HG02938 (cell line): Measurements from ENCODE around the gene PRF1.
"Not testable (repeated sequence)": the region's sequence is repeated elsewhere in the genome, so short reads cannot be mapped to it uniquely, and the experiment has no call there.

Experiments used
- ATAC-seq: cut with Tn5 transposase; IDR thresholded peaks from one replicate; pipeline ENCODE4 v1.9.1; 2021; ENCODE audit warnings: mild to moderate bottlenecking, moderate library complexity; ENCODE audit not compliant: unreplicated experiment

The PRF1 gene

GRCh38 chr10:70618663-70619062, 16.1 kb upstream of the PRF1 start:
- ATAC-seq = no peak

DNA sequence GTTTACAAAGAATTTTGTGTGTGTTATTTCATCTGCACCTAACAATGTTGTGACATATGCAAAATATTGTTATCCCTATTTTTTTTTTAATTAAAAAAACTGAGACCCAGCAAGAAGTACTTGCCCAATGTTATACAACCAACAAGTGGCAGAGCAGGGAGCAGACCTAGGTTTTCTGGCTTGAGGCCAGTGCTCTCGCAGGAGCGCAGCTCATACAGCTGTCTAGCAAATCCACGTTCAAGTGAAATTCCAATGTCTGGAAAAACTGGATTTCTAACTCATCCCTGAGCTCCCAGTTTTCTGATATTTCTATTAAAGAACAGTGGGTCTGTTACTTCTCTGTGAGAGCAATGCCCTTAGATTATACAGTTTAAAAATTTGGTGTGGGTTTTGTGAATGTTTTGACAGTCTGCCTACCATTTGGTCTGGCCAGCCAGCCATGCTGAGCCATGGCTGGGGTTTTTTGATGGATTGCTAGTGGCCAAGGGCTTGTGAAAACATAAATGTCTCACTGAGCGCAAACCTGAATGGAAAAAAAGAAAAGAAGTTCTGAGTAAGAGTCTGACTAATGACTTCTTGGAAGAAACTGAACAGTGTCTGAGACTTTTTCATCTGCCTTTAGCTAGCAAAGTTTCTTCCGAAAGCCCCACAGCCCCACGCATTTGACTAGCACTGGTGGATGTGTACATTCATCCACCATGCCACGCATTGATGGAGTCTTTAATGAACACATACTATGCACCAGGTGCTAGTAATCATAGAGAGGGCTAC, 15.4 kb upstream of the PRF1 start:
- ATAC-seq = no peak

DNA sequence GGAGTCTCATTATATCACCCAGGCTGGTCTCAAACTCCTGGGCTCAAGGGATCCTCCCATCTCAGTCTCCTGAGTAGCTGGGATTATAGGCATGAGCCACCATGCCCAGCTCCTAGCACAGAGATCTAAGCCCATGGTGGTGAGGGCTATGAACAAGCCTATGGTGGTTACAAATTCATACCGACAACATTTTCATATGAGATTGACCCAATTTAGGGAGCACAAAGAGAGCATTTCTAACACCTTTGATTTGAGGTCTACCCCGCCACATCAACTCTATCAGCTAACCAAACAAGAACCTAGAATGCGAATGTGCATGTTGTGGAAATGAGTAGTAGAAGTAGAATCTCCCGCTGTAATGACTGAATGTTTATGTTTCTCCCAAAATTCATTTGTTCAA, 14.2 kb upstream of the PRF1 start:
- no peak for ATAC-seq

DNA sequence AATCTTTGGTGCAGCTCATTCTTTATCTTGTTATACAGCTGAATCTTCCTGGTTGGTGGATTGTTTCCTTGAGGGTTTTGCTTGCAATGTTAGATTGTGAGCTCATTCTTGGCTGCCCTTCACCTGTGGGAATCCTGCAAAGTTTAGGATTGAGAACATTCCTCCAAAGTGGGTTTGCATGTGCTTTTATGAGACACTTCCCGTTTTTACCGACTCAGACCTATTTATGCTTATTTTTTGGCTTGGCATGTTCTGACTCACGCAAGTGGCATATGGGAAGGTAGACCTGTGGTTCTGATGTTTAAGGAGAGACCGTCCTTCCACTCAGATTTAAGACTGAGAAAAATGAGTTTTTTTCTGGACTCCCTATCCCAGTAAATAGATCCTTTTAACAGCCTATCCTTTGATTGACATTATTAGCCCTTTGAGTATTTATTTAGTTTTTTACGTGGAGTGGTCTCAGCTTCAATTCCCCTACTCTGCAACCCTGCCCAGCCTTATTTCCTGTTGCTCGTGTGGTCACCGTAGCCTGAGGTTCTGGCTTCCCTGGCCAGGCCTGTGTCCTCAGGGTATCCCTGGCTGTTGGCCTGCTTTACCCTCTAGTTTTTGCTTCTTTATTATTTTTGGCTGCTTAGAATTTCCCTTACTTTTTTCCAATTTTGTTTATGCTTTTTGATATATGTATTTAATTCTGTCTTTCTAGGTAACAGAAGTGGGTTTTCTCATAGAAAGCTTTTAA, 13.4 kb upstream of the PRF1 start:
- ATAC-seq = no peak

DNA sequence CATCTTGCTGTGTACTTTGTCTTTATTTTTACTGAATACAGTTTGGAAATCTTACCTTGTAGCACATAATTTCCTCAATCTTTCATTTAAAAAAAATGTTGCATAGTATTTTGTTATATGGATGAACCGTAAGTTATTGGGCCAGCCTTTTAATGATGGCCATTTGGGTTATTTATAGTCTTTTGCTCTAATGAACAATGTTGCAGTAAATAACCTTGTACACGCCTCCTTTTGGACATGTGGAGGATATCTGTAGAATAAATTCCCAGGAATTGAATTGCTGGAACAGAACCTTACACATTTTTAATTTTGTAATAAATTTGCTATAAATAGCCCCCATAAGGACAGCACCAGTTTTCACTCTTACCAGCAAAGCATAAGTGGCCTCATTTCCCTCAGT, 12.7 kb upstream of the PRF1 start:
- ATAC-seq = no peak

GRCh38 chr10:70614364-70614763, 11.8 kb upstream of the PRF1 start:
- ATAC-seq = not testable (repeated sequence)

GRCh38 chr10:70613941-70614340, 11.4 kb upstream of the PRF1 start:
- ATAC-seq = no peak

DNA sequence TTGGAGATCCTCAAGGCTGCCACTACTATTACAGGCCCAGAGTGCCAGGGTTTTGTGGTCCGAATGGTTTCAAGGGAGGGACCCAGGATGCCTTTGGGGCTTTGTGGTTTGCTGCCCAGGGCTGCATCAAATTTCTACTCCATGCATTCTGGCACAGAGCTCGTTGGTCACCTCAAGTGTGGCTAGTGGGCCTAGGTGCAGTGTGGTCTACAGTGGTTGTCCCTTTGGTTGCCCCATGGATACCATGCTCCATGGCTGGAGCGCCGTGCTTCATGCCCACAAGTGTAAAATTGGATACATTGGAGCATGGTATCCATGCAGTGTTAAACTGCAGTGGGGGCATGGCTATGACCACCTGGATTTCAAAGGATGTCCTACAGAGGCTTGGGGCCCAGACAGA, 5.4 kb upstream of the PRF1 start:
- ATAC-seq = no peak

- ATAC-seq = no peak
Observed at GRCh38 chr10:70605161-70605560, 2.6 kb upstream of the PRF1 start.

- ATAC-seq = no peak
Observed at GRCh38 chr10:70604106-70604505, 1.6 kb upstream of the PRF1 start.

- no peak for ATAC-seq
Observed at GRCh38 chr10:70603449-70603801, 884 bp upstream of the PRF1 start.

- no peak for ATAC-seq
Observed at GRCh38 chr10:70601746-70602145, 795 bp downstream of the PRF1 start.

DNA sequence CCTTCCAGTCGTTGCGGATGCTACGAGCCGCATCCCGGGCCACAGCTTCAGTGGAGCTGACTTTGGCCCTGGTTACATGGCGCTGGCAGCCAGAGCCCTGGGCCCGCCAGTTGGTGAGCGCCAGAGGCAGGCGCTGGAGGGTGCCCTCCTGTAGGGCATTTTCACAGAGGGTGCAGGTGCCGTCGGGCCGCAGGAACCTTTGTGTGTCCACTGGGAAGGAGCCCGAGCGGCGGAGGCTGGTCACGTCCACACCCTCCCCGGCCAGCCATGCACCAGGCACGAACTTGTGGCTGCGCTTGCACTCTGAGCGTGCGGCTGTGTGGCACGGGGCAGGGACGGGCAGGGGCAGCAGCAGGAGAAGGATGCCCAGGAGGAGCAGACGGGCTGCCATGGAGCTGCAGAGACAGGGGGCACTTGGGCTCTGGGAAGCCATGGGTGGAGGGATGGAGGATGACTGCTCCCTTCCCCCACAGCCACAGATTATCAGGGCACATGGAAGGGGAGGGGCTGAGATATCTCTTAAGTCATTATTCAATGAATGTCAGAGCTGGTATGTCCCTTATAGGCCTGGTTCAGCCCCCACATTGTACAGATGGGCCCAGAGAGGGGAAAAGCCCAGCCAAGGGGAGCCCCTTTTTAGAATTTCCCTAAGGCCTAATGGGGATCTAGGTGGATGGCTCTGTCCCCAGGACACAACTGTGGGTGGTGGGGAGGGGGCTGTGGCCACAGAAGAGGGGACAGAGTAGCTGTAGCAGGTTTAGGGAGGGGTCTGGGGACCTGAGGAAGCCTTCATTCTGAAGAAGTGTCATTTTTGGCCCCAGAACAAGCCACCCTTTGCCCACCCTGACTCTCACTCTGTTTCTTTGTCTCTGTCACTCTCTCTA, 1.8 kb downstream of the PRF1 start:
- ATAC-seq = no peak

GRCh38 chr10:70599791-70600190, 2.8 kb downstream of the PRF1 start:
- no peak for ATAC-seq

- ATAC-seq = no peak
Observed at GRCh38 chr10:70599319-70599718, 3.2 kb downstream of the PRF1 start.

GRCh38 chr10:70598857-70599295, 3.7 kb downstream of the PRF1 start:
- no peak for ATAC-seq

DNA sequence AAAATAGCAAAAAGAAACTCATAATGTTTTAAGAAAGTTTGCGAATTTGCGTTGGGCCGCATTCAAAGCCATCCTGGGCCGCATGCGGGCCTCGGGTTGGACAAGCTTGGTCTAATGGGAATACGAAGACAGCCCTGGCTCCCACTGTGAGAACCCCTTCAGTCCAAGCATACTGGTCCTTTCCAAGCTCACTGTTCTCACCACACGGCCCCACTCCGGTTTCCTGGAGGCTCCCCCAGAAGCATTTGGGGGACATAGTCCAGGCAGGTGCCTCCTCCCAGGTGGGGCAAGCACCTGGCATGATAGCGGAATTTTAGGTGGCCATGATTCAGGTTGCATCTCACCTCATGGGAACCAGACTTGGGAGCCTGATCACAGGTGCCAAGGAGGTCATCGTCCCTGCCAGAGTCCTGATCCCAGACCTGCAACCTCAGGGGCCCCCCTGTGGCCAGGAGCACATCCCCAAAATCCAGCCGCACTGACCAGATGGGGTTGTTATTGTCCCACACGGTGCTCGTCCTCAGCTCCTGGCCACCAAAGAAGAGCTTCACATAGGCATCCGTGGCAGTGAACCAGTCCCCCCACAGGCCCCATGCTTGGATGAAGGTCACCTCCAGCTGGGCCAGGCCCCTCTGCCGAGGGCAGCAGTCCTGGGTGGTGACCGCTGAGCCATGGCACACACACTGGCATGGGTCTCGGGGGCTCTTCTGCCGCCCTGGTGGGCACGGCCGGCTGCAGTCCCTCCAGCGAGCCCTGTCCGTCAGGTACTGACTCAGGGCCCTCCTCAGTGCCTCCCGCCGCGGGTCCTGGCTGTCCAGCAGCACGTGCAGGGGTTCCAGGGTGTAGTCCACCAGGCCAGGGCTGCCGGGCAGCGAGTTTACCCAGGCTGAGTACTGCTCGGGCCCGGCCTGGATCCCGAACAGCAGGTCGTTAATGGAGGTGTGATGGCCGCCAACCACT, 4.4 kb downstream of the PRF1 start:
- ATAC-seq = no peak

- ATAC-seq = no peak
Observed at GRCh38 chr10:70596860-70597809, 5.4 kb downstream of the PRF1 start.

- ATAC-seq = no peak
Observed at GRCh38 chr10:70596110-70596798, 6.3 kb downstream of the PRF1 start.
